Activated T-cell treated with anti-CD3 and anti-CD28 coated beads for 4 hours (primary cell): ENCODE measurements around the gene SPATS2.

Source experiments
- DNase-seq: peaks from one replicate; pipeline ENCODE4 v3.0.0-alpha.2; 2020

SPATS2 gene

DNA sequence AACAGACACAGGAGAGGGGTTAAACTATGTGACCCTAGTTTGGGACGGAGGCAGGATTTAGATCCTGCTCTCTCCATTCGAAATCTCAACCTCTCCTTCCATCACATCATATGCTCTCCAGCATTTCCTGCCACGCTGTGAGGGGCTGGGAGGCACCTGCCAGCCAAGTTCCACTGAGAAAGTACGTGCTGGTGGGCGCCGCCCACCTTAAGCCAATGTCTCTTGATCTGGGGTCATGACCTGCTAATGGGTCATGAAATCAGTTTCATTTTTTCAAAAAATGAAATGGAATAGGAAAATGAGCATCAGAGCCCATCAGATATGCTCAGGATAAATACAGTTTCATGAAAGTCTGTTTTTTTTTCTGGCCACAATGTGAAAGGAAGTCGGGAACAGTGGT is 193.4 kb downstream of the SPATS2 start:
- DNase-seq = no peak

DNA sequence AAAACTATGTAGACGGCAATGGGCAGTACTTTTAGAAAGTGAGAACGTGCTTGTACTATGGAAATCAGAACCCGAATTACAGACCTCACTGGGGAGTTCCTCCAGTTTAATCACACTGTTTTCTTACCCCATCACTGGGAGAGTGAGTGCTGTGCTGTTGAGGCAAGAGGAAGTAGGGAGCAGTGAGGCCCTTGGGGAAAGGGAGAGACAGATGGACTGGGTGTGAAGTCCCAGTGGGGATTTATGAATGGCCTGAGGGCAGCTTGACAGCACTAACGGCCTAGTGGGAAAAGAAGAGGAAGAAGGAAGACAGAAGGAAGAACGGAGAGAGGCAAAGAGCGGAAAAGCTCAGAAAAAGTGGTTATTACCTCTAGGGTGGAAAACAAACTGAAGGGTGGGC is 195.0 kb downstream of the SPATS2 start:
- DNase-seq = no peak

DNA sequence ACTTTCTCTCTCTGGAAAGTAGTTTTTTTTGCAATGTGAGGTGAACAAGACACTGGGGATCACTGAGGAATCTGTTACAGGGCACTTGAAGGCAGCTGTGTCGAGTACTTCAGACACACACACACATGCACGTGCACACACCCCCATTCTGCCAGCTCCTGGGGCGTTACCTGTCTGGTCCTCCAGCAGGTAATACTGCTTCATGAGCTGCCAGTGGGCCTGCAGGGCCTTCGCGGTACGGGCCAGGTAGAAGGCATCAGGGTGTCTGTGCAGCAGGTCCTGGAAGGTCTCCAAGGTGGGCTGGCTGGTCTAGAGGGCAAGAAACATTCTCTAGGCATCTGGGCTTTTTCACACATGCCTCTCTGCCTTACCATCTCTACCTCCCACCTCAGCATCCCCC is 195.6 kb downstream of the SPATS2 start:
- DNase-seq = no peak

DNA sequence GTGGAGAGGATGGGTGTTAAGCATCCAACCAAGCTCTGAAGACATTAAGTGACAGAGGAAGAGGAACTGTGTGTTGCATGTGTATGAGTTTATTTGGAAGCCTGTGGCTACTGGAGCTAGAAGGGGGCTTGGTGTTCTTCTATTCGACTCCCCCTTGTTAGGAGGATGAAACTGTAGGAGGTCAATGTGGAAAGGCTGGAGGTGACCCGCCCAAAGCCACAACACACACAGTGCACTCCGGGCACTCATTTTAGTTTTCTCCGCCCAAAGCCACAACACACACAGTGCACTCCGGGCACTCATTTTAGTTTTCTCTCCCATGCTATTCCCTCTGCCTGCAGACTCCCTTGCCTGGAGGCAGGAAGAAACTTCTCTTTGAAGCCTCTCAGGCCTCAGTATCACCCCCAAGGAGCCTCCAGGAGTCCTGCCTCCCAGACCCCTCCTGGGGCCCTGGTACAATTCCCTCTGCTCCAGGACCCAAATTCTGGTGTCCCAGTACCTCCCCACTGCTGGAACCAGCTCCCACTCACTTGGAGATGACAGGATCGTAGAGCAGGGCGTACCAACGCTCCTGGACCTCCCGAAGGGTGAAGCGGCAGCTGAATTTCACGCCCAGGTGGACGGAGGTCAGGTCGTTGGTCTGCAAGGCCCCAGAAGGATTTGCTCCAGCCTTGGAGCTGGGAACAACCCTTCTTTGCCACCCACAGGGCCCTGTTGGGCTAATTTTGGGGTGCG is 196.9 kb downstream of the SPATS2 start:
- no peak for DNase-seq

DNA sequence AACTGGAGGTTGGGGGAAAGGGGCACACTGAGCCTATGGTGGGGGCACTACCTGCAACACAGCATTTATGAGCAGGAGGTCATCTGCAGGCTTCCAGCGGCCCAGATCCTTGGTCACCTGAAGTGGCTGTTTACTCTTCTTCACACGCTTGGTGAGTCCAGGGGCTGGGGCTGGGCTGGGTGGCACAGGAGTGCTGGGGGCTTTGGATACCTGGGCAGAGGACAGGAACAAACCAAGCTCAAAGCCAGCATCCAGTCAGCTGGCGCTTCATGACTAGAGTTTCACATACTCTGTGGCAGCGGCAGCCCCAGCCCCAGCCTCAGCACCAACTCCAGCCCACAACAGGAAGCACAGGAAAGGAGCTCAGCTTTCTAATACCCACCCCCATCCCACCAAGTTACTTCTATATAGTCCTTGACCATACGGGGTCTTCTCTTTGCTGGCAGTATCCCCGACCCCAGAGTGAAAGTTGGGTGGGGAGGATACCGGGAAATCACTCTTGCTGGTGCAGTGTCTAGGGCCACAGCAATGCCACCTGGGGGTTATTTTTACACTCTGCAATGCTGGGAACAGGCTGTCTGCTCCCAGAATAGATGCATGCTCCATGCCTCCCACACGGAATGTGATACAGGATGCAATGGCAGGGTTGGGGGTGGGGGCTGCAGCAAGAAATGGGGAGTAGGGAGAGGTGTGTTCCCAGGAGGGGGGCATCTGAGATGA is 197.6 kb downstream of the SPATS2 start:
- DNase-seq = no peak

DNA sequence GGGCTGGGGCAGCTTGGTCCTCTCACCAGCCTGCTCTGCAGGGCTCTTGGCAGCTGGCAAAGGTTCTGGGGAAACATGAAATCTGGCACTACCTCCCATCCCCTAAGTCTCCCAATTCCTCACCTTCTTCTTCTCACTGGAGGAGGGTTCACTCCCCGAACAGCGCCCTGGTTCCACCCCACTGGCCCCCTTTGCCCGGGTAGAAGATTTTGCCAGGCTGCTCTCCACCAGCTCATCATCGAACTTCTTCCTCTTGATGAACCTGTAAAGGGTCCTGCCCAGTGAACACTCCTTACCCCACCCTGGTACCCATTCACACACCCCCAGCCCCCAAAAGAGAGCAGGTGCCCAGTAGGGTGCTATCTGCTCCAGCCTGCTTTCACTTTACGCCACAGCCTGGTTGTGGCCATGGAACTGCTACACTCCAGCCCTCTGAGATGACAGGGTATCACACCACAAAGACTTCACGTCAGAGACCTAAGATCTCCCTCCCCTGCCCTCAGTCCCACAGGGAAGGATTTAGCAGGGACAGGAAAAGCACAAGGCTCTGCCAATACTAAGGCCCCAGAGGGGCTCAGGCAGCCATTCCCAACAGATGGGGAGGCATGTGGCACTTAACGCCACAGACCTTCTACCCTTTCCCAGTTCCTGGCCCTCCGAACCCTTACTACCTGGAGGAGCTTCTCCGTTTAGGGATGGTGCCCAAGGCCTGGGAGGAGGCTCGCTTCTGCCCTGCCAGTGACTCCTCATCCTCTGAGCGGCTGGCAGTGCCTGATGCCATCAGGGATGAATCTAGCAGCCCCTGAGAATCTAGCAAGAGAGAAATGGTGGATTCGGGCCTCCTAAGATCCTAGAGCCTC is 198.4 kb downstream of the SPATS2 start:
- DNase-seq = no peak

DNA sequence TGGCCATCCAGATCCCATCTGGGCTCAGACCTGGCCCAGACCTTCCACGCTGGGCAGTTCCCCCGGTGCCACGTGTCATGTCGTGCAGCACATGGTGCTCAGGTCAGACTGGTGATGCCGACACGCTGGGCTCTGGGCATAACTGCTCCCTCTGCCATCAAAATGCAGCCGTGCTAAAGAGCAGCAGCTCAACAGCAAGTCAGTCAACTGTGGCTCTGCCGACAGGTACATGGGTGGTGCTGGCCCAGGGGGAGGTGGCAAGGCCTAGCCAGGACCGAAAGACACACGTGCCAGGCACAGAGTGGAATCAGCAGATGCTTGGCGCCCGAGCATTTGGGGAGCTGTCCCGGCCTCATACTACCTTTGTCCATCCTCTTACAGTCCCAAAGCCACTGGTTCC is 199.1 kb downstream of the SPATS2 start:
- no peak for DNase-seq

DNA sequence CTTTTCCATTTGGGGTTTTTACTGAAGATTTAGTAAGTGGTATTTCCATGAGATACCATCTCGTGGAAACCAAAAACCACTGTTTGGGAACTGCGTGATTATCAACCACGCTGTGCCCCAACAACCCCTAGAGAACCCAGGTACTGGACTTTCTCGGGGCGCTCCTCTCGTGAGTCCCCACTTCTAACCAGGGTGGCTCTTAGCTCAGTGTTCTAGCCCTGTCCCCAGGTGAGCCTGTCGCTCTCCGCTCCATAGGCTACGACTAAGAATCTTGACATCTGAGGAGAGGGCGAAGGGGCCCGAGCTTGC is 200.0 kb downstream of the SPATS2 start:
- no peak for DNase-seq

DNA sequence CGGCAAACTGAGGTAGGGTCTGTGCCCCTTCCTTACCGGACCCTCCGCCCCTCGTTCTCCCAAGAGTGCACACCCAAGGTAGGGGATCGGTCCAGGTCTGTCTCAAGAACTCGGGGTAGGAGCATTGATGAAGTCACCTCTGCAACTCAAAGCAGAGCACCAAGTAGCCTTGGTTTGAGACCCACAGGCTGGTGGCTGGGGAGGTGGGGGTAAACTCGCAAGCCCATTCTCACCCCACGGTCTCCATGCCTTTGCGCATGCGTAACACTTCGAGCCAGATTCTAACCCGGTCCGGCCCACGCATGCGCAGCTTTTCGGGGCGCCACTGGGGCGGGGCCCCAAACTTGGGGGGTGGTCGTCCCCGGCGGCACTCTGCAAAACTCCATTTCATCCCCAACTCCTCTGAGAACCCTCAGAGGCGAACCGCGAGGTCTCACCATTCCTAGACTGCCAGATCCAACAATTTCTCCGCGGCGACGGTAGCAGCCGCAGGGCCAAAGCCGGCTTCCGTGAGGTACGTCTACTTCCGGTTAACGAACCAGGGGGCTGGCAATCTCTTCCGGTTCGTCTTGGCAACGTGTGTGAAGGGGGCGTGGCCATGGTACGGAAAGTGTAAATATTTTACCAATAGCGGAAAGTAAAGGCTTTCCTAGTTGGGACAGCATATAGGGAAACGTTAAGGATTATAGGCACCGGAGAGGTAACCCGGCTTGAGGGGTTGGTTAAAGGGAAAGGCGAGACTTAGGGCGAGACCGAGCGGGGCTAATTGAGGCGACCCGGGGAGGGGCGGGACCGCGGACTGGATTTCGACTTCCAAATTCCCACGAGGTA is 200.6 kb downstream of the SPATS2 start, which contains the start of gene MCRS1:
TSS of gene MCRS1 (minus strand) at position 532 of the 831 bp plus-strand sequence. CDS start 1,411 bp downstream, outside the sequence.
- peak; percentile 85 for DNase-seq

DNA sequence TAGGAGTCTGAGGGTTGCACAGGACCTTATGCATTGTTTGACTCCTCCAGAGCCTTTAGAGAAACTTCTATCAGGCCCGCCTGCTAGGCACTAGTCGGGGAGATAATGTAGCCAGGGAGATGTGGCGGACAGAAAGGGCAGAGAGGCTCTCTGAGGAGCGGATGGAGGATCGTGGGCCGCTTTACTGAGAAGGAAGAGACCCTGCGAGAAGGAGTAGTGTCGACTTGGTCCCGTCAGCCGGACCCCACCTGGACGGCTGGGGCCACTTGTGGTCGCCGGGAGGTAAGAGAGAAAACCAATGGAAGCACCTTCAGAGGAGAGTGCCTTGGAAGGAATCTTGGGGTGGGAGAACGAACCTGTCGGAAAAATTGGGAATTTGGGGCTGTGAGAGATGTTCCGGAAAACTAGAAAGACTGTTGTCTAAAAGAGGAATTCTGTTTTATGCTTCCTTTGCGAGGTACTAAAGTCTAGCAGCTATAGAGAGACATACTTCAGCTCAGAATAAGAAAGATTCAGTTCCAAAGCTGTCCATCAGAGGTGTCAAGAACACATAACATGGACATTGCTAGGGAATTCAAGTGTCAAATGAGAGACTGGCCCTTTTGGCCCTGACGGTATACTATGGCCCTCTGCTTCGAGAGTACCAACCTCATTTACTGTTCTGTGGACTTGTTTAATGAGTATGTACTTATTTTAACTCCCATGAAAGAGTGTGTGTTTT is 201.3 kb downstream of the SPATS2 start:
- no peak for DNase-seq
